Natural killer cell (primary cell): Measurements from ENCODE around the gene LGALS3. TPM values are rescaled to one million over a fixed set of nuclear protein-coding genes. Genes with fewer than 3 reads are reported as not detected.

Source experiments
- ATAC-seq, 3 donors: fragments of 150-1000 bp in 2 of 3; fragments of 200-7000 bp in 1 of 3; cut with Tn5 transposase; 1 replicate in 1 of 3; 2 replicates in 2 of 3; pipeline ENCODE4 v1.10.0; 2021; ENCODE audit warnings: mild to moderate bottlenecking in 2 of 3, moderate library complexity in 2 of 3
- DNase-seq, 2 donors: peaks; one replicate each; pipeline versions ENCODE4 v3.0.0 to v3.0.0-alpha.2; 2013 to 2021; ENCODE audit warnings: mixed read lengths in 1 of 2
- H3K27ac ChIP-seq: one replicate; pipeline ENCODE4 v1.5.1; 2013; ENCODE audit warnings: mild to moderate bottlenecking, low read length
- H3K27me3 ChIP-seq: one replicate; pipeline ENCODE4 v1.6.1; 2013; ENCODE audit warnings: low read length; ENCODE audit not compliant: control insufficient read depth, insufficient read depth
- H3K36me3 ChIP-seq: one replicate; pipeline ENCODE4 v1.6.1; 2013; ENCODE audit warnings: low read length; ENCODE audit not compliant: control insufficient read depth, insufficient read depth
- H3K4me1 ChIP-seq: one replicate; pipeline ENCODE4 v1.6.1; 2013; ENCODE audit warnings: low read length; ENCODE audit not compliant: control insufficient read depth, insufficient read depth
- H3K4me3 ChIP-seq: one replicate; pipeline ENCODE4 v1.5.1; 2013; ENCODE audit warnings: low read length
- H3K9me3 ChIP-seq: one replicate; pipeline ENCODE4 v1.6.1; 2013; ENCODE audit warnings: low read length; ENCODE audit not compliant: control insufficient read depth, insufficient read depth
- H3K27ac Mint-ChIP-seq, 2 donors: one replicate each; pipeline ENCODE4 v1.8.0; 2022; ENCODE audit warnings: mild to moderate bottlenecking in 2 of 2, mixed read lengths in 2 of 2, moderate library complexity in 1 of 2
- H3K27me3 Mint-ChIP-seq, 2 donors: one replicate each; pipeline ENCODE4 v1.8.0; 2022; ENCODE audit warnings: low read depth in 2 of 2, mixed read lengths in 2 of 2
- H3K36me3 Mint-ChIP-seq: one replicate; pipeline ENCODE4 v1.8.0; 2022; ENCODE audit warnings: mixed read lengths
- H3K4me1 Mint-ChIP-seq, 2 donors: one replicate each; pipeline ENCODE4 v1.8.0; 2022; ENCODE audit warnings: mixed read lengths in 2 of 2
- H3K4me3 Mint-ChIP-seq: one replicate; pipeline ENCODE4 v1.8.0; 2022; ENCODE audit warnings: mild to moderate bottlenecking, moderate library complexity, mixed read lengths
- H3K9me3 Mint-ChIP-seq, 2 donors: one replicate each; pipeline ENCODE4 v1.8.0; 2022; ENCODE audit warnings: mixed read lengths in 2 of 2
- WGBS: methylation state at CpG from one replicate; pipeline ENCODE4 v1.1.7; 2013; ENCODE audit warnings: missing lambda C conversion rate; ENCODE audit not compliant: insufficient coverage; 5-methylcytosine and 5-hydroxymethylcytosine counted together
- intact Hi-C: fragments of 100-400 bp; cut with micrococcal nuclease; formaldehyde crosslinking; loops from one replicate; pipeline ENCODE4 v1.14.2; 2022
- total RNA-seq, 4 donors: library from RNA; stranded (reverse); fragments of 120-200 nt in 1 of 4; gene quantifications; one replicate each; pipeline versions ENCODE4 v1.2.3 to v1.2.4, GENCODE V29; 2013 to 2022
- TF ChIP-seq, protein P1 (sequence below): fragments of 200-600 bp; IDR thresholded peaks from one replicate; pipeline ENCODE4 v1.8.0; 2022; ENCODE audit warnings: antibody characterized with exemption

The LGALS3 gene
- total RNA-seq, 3 donors from 2014 or later (not counting 1 experiment from before 2014, with no cell fraction given): 10.8 to 35.7 (median 17.1) TPM

DNA sequence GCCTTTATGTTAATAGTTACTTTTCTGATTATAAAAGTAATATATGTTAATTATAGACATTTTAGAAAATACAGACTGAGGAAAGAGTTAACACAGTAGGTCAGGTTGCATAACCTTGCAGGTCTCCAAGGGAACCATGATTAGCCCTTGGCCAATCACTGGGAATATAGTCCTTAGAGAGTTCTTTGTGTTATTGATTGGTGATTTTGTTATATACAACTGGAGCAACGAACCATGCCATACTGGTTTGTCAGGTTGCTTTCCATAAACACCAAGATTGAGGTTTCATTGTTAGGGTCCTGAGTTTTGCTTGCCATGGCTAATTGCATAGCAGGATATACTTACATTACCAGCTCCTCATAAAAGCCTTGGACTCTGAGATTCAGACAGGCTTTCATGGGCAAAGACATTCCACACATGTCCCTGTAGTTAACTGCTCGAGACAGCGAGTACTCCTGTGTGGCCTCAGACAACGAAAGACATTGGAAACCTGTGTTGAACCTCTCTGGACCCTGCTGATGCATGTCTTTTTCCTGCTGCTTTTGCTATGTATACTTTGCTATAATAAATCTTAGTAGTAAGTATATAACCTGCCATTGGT is 43.9 kb upstream of the LGALS3 start:
- DNase-seq (no peak), ATAC-seq (no peak)
- H3K36me3 Mint-ChIP-seq: no peaks in the 10 kb centered on the region
- no peaks in the 10 kb centered on the region for H3K9me3 Mint-ChIP-seq
- intact Hi-C loops: no loop called here
- no peaks in the 10 kb centered on the region for H3K4me1 Mint-ChIP-seq
- 90% methylated on average over 4 of the region's 4 CpGs for WGBS
- H3K27me3 ChIP-seq: no peaks in the 10 kb centered on the region
- TF ChIP-seq, protein P1, sequence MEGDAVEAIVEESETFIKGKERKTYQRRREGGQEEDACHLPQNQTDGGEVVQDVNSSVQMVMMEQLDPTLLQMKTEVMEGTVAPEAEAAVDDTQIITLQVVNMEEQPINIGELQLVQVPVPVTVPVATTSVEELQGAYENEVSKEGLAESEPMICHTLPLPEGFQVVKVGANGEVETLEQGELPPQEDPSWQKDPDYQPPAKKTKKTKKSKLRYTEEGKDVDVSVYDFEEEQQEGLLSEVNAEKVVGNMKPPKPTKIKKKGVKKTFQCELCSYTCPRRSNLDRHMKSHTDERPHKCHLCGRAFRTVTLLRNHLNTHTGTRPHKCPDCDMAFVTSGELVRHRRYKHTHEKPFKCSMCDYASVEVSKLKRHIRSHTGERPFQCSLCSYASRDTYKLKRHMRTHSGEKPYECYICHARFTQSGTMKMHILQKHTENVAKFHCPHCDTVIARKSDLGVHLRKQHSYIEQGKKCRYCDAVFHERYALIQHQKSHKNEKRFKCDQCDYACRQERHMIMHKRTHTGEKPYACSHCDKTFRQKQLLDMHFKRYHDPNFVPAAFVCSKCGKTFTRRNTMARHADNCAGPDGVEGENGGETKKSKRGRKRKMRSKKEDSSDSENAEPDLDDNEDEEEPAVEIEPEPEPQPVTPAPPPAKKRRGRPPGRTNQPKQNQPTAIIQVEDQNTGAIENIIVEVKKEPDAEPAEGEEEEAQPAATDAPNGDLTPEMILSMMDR: no peak
- H3K4me3 ChIP-seq: no peak overlapping the region
- H3K27ac Mint-ChIP-seq: no peak overlapping the region
- no peaks in the 10 kb centered on the region for H3K9me3 ChIP-seq
- no peak overlapping the region for H3K4me3 Mint-ChIP-seq
- H3K4me1 ChIP-seq: no peaks in the 10 kb centered on the region
- no peaks in the 10 kb centered on the region for H3K36me3 ChIP-seq
- no peak overlapping the region for H3K27ac ChIP-seq
- no peaks in the 10 kb centered on the region for H3K27me3 Mint-ChIP-seq

DNA sequence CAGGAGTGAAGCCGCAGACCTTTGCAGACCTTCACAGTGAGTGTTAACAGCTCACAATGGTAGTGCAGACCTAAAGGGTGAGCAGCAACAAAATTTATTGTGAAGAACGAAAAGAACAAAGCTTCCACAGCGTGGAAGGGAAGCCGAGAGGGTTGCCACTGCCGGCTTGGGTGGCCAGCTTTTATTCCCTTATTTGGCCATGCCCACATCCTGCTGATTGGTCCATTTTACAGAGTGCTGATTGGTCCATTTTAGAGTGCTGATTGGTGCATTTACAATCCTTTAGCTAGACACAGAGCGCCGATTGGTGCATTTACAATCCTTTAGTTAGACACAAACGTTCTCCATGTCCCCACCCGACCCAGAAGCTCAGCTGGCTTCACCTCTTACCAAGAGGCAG is 42.1 kb upstream of the LGALS3 start:
- TF ChIP-seq, protein P1: no peak
- Histone ChIP-seq H3K4me1 (no peaks in the 10 kb centered on the region), H3K9me3 (no peaks in the 10 kb centered on the region), H3K27ac (no peak overlapping the region), H3K36me3 (no peaks in the 10 kb centered on the region), H3K27me3 (no peaks in the 10 kb centered on the region), H3K4me3 (no peak overlapping the region)
- Mint-ChIP-seq H3K27me3 (no peaks in the 10 kb centered on the region), H3K27ac (no peak overlapping the region), H3K4me3 (no peak overlapping the region), H3K4me1 (no peaks in the 10 kb centered on the region), H3K9me3 (no peaks in the 10 kb centered on the region), H3K36me3 (no peaks in the 10 kb centered on the region)
- ATAC-seq (no peak), DNase-seq (no peak)
- 94% methylated on average over 9 of the region's 9 CpGs for WGBS
- intact Hi-C loops: no loop called here

DNA sequence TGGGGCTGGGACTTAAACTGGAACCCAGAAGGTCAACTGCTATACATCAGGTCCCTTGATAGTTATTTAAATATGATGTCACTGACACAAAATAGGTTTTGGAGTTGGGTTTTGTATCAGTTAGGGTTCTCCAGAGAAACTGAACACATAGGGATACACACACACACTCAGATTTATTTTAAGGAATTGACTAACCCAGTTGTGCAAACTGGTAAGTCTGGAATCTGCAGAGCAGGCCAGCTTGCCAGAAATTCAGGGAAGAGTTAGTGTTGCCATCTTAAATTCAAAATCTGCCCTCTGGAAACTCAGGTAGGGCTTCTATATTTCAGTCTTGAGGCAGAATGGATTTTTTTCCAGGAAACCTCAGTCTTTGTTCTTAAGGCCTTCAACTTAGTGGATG is 40.7 kb upstream of the LGALS3 start:
- H3K9me3 Mint-ChIP-seq: no peaks in the 10 kb centered on the region
- no peaks in the 10 kb centered on the region for H3K27me3 Mint-ChIP-seq

More for the DNA sequence above, 40.7 kb upstream of the LGALS3 start:
- no peaks in the 10 kb centered on the region for H3K36me3 ChIP-seq
- no peaks in the 10 kb centered on the region for H3K27me3 ChIP-seq
- H3K4me1 ChIP-seq: no peaks in the 10 kb centered on the region
- no peak for ATAC-seq
- no peak overlapping the region for H3K4me3 ChIP-seq
- intact Hi-C loops: no loop called here
- TF ChIP-seq, protein P1: no peak
- Mint-ChIP-seq H3K36me3 (no peaks in the 10 kb centered on the region), H3K4me3 (no peak overlapping the region), H3K4me1 (peaks cover 0 to 6% of the 10 kb centered on the region in 2 donors), H3K27ac (no peak overlapping the region)
- no peak for DNase-seq
- no peaks in the 10 kb centered on the region for H3K9me3 ChIP-seq
- H3K27ac ChIP-seq: no peak overlapping the region
